Endothelial cell of umbilical vein (primary cell): ENCODE measurements around the gene AHRR. TPM values are rescaled to one million over a fixed set of nuclear protein-coding genes. Genes with fewer than 3 reads are reported as not detected.

Experiments
- BruUV-seq: library from RNA; stranded (reverse); fragments of 400-500 nt; replicated peaks from 2 replicates; lab custom pipeline; 2021; lab: Mats Ljungman, UMichigan
- CTCF ChIA-PET: fragments of 300-600, 350-600 bp; sonication (Branson Sonifier 250); formaldehyde crosslinking; loops from one replicate; lab custom pipeline; 2021; ENCODE audit warnings: antibody characterized with exemption, inconsistent platforms; lab: Charles Lee
- POLR2A ChIA-PET: fragments of 300-600, 350-600 bp; sonication (Branson Sonifier 250); formaldehyde crosslinking; loops from one replicate; lab custom pipeline; 2021; ENCODE audit warnings: antibody characterized with exemption, inconsistent platforms; lab: Charles Lee
- DNase-seq: peaks from one replicate; pipeline ENCODE4 v3.0.0-alpha.2; 2011; ENCODE audit warnings: low read depth, low spot score
- FAIRE-seq: peaks from 2 replicates; lab custom pipeline; 2011; peaks lifted over from hg19 to GRCh38; lab: Jason Lieb, UNC
- H2AFZ ChIP-seq: 2 replicates; pipeline ENCODE4 v1.6.0; 2012; ENCODE audit warnings: low read depth, low read length, control low read depth, inconsistent platforms
- H3K27ac ChIP-seq: 2 replicates; pipeline ENCODE4 v1.5.1; 2011; ENCODE audit warnings: low read depth, mild to moderate bottlenecking, control low read depth, low read length, moderate library complexity; ENCODE audit not compliant: insufficient read depth
- H3K27me3 ChIP-seq, 2 experiments: 2 replicates each; pipeline versions ENCODE4 v1.6.0 to v1.6.1; 2011; ENCODE audit warnings: low read length in 2 of 2, mixed read lengths in 1 of 2; ENCODE audit not compliant: control insufficient read depth in 2 of 2, insufficient read depth in 2 of 2
- H3K36me3 ChIP-seq, 2 experiments: 2 replicates in 1 of 2; 3 replicates in 1 of 2; pipeline ENCODE4 v1.5.1; 2011; ENCODE audit warnings: low read length in 2 of 2, mild to moderate bottlenecking in 1 of 2, moderate library complexity in 1 of 2; ENCODE audit not compliant: control insufficient read depth in 2 of 2, insufficient read depth in 2 of 2; ENCODE audit errors: extremely low read depth in 1 of 2
- H3K4me1 ChIP-seq: 3 replicates; pipeline ENCODE4 v1.5.1; 2011; ENCODE audit warnings: mild to moderate bottlenecking, low read length; ENCODE audit not compliant: control insufficient read depth, insufficient read depth; ENCODE audit errors: extremely low read depth
- H3K4me2 ChIP-seq: 2 replicates; pipeline ENCODE4 v1.6.1; 2011; ENCODE audit warnings: low read length, control low read depth, mixed read lengths; ENCODE audit not compliant: insufficient read depth
- H3K4me3 ChIP-seq, 3 experiments: fragments of 200-600 bp in 1 of 3; sonication (generic), shearing (Covaris generic) in 1 of 3; replicated peaks in 1 of 3; 2 replicates each; pipeline ENCODE4 v1.5.1; 2011 to 2016; ENCODE audit warnings: control low read depth in 3 of 3, low read length in 3 of 3, mild to moderate bottlenecking in 2 of 3, inconsistent platforms in 1 of 3, low read depth in 1 of 3, moderate library complexity in 1 of 3; ENCODE audit not compliant: insufficient read depth in 1 of 3
- H3K79me2 ChIP-seq: 2 replicates; pipeline ENCODE4 v1.6.0; 2012; ENCODE audit warnings: low read length, inconsistent platforms; ENCODE audit not compliant: control insufficient read depth, insufficient read depth
- H3K9ac ChIP-seq: replicated peaks from 2 replicates; pipeline ENCODE3; 2011; ENCODE audit warnings: low read length, control low read depth; ENCODE audit not compliant: insufficient read depth; ENCODE audit errors: extremely low read depth
- H3K9me1 ChIP-seq: replicated peaks from 3 replicates; pipeline ENCODE4 v1.6.0; 2011; ENCODE audit warnings: mild to moderate bottlenecking, low read length; ENCODE audit not compliant: control insufficient read depth, insufficient read depth; ENCODE audit errors: extremely low read depth
- H3K9me3 ChIP-seq: replicated peaks from 2 replicates; pipeline ENCODE4 v1.5.1; 2012; ENCODE audit warnings: low read length, inconsistent platforms; ENCODE audit not compliant: control insufficient read depth, insufficient read depth
- H4K20me1 ChIP-seq: replicated peaks from 2 replicates; pipeline ENCODE3; 2011; ENCODE audit warnings: mild to moderate bottlenecking, low read length; ENCODE audit not compliant: control insufficient read depth, insufficient read depth; ENCODE audit errors: extremely low read depth
- CTCF ChIP-seq, 2 donors: IDR thresholded peaks; 1 replicate in 1 of 2; 2 replicates in 1 of 2; pipeline ENCODE4 v1.5.1; 2011; ENCODE audit warnings: low read length in 2 of 2, mild to moderate bottlenecking in 2 of 2, moderate library complexity in 2 of 2, control low read depth in 1 of 2, inconsistent platforms in 1 of 2, low read depth in 1 of 2; ENCODE audit not compliant: insufficient read depth in 1 of 2; ENCODE audit errors: extremely low read depth in 1 of 2
- GATA2 ChIP-seq: IDR thresholded peaks from 2 replicates; pipeline ENCODE4 v1.7.0; 2011; ENCODE audit warnings: low read depth, mild to moderate bottlenecking, moderate library complexity, mixed read lengths, low read length; ENCODE audit not compliant: insufficient read length, insufficient read depth
- MAX ChIP-seq: IDR thresholded peaks from 2 replicates; pipeline ENCODE4 v1.6.1; 2011; ENCODE audit not compliant: insufficient read depth, insufficient read length
- MYC ChIP-seq: IDR thresholded peaks from one replicate; pipeline ENCODE4 v1.6.1; 2011; ENCODE audit warnings: mild to moderate bottlenecking, low read depth, low read length
- POLR2AphosphoS5 ChIP-seq: IDR thresholded peaks from 2 replicates; pipeline ENCODE4 v1.6.1; 2012; ENCODE audit warnings: low read depth, mild to moderate bottlenecking, control low read depth, low read length, moderate library complexity; ENCODE audit not compliant: insufficient read depth
- dilution Hi-C: fragments of 300-500 bp; cut with MboI; formaldehyde crosslinking; loops from one replicate; pipeline ENCODE4 v1.15.0; 2019; ENCODE audit warnings: low sequenced_read_pairs; ENCODE audit not compliant: extremely low pct_ligation_motif_present
- intact Hi-C: fragments of 100-400 bp; cut with micrococcal nuclease; formaldehyde crosslinking; loops from one replicate; pipeline ENCODE4 v1.10.0; 2022
- polyA plus RNA-seq, 4 experiments: library from polyadenylated mRNA; depleted of rRNA in 3 of 4; stranded (reverse) in 3 of 4; unstranded in 1 of 4; fragments of >200 nt; gene quantifications; 2 replicates each; pipeline versions ENCODE4 v1.2.1 to v1.2.3, GENCODE V29; 2011 to 2012; ENCODE audit warnings: missing spikeins in 1 of 4
- total RNA-seq: library from RNA; stranded (reverse); gene quantifications from 2 replicates; pipeline ENCODE4 v1.2.3, GENCODE V29; 2021

AHRR gene
- total and polyA plus RNA-seq, 2 donors (not counting 3 experiments of a cell fraction or from before 2014, with no cell fraction given), result 3.1 to 7.3 TPM

- Histone ChIP-seq H3K79me2 (no peaks in the 10 kb centered on the region), H3K9me1 (no peaks in the 10 kb centered on the region), H3K27me3 (no peaks in the 10 kb centered on the region), H4K20me1 (no peaks in the 10 kb centered on the region), H3K36me3 (no peaks in the 10 kb centered on the region), H3K9me3 (no peaks in the 10 kb centered on the region), H3K4me3 (no peak overlapping the region), H3K9ac (no peak overlapping the region), H3K4me2 (no peak overlapping the region), H3K4me1 (peaks cover 8% of the 10 kb centered on the region), H3K27ac (no peak overlapping the region), H2AFZ (no peak overlapping the region)
- TF ChIP-seq GATA2 (no peak), POLR2AphosphoS5 (no peak), CTCF (IDR thresholded peaks at IDR 0.05; ENCODE audit: extremely low read depth in 1 of 2, insufficient read depth in 1 of 2, low read depth in 1 of 2, low read length in 2 of 2) (no peak), MYC (no peak), MAX (no peak)
- POLR2A ChIA-PET, result interaction anchor here (0.6 kb wide), 1 partner anchor 83 kb away, joined by 5 read pairs; no protein-coding TSS in a partner anchor
- CTCF ChIA-PET, result no interaction called here
- FAIRE-seq (no peak), DNase-seq (no peak)
- BruUV-seq, result no TSS peak
- intact Hi-C loops (no loop called here), dilution Hi-C loops (no loop called here)
These were observed 67.8 kb downstream of the AHRR start for GRCh38 chr5:389197-389821.
